Midbrain (tissue), 1 donor: Measurements from ENCODE around the gene SKOR2.

ENCODE experiments used
- DNase-seq: peaks from one replicate; lab custom pipeline; 2025; lab: John Stamatoyannopoulos, UW

The SKOR2 gene

GRCh38 chr18:47251289-47252120 lies at the start of gene SKOR2:
Gene SKOR2, minus strand, starts transcription at chr18:47251660. Its CDS starts 2,477 bp downstream, at chr18:47249183.
- DNase-seq: no peak

- no peak for DNase-seq
Observed at GRCh38 chr18:47296462-47296861, 45.0 kb upstream of the SKOR2 start.

GRCh38 chr18:47294801-47295200 lies 43.3 kb upstream of the SKOR2 start:
- no peak for DNase-seq

- no peak for DNase-seq
Observed at GRCh38 chr18:47288741-47289140, 37.3 kb upstream of the SKOR2 start.

- DNase-seq: peak; percentile 5
Observed at GRCh38 chr18:47287911-47288585, 36.6 kb upstream of the SKOR2 start.

GRCh38 chr18:47286776-47287410 lies 35.4 kb upstream of the SKOR2 start:
- DNase-seq: no peak

GRCh38 chr18:47285456-47285855 lies 34.0 kb upstream of the SKOR2 start:
- DNase-seq: no peak

- no peak for DNase-seq
Observed at GRCh38 chr18:47284721-47285395, 33.4 kb upstream of the SKOR2 start.

- no peak for DNase-seq
Observed at GRCh38 chr18:47283476-47283875, 32.0 kb upstream of the SKOR2 start.

GRCh38 chr18:47280121-47280520 lies 28.7 kb upstream of the SKOR2 start:
- no peak for DNase-seq

GRCh38 chr18:47274961-47275360 lies 23.5 kb upstream of the SKOR2 start:
- no peak for DNase-seq

GRCh38 chr18:47265197-47265596 lies 13.7 kb upstream of the SKOR2 start:
- DNase-seq: no peak

- no peak for DNase-seq
Observed at GRCh38 chr18:47264308-47264700, 12.8 kb upstream of the SKOR2 start.

GRCh38 chr18:47263430-47264307 lies 12.2 kb upstream of the SKOR2 start:
- no peak for DNase-seq

GRCh38 chr18:47263150-47263429 lies 11.6 kb upstream of the SKOR2 start:
- no peak for DNase-seq

GRCh38 chr18:47262301-47263149 lies 11.1 kb upstream of the SKOR2 start:
- no peak for DNase-seq

GRCh38 chr18:47261902-47262300 lies 10.4 kb upstream of the SKOR2 start:
- no peak for DNase-seq

GRCh38 chr18:47260924-47261701 lies 9.7 kb upstream of the SKOR2 start:
- no peak for DNase-seq

- peak; percentile 1 for DNase-seq
Observed at GRCh38 chr18:47260120-47260923, 8.9 kb upstream of the SKOR2 start.
